B cell (primary cell): ENCODE measurements around the gene PDLIM5.

ENCODE experiments used
- CTCF ChIP-seq: fragments of 200-600 bp; IDR thresholded peaks from one replicate; pipeline ENCODE4 v1.8.0; 2022; ENCODE audit warnings: antibody characterized with exemption, mild to moderate bottlenecking
- EZH2 ChIP-seq: IDR thresholded peaks from 2 replicates; pipeline ENCODE4 v1.6.1; 2012; ENCODE audit warnings: borderline replicate concordance, low read depth, mild to moderate bottlenecking, moderate library complexity, low read length; ENCODE audit not compliant: insufficient read depth, poor library complexity, severe bottlenecking

DNA sequence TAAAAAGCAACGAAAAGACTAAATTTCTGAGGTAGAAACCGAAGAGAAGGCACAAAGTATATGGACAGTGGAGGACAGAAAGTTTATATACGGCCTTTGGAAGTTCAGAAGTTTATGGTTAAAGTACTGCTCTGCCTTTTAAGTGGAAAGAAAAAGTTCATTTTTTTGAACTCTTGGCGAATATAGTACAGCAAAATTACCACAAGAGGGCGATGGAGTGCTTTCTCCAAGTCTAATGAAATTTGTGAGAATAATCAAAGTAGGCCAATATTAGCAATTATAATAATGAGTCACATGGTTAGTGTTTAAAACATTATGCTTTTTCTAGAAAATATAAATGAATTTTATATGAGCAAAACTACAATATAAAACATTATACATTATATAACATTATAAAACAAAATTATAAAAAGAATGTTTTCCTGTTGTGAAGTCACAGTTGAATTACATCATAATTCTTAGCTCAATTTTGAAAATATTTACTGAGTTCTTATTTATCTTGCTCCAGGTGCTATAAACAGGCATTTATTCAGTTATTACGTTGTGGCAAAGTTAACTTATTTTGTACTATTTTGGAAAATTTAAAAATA lies 169.8 kb downstream of the PDLIM5 start:
- TF ChIP-seq CTCF (peak; percentile 94), EZH2 (no peak)
